ENCODE measurements around the gene THAP2. TPM values are rescaled to one million over a fixed set of nuclear protein-coding genes. Genes with fewer than 3 reads are reported as not detected.

The THAP2 gene
- total RNA-seq, 1 donor from 2014 or later = 4.8 TPM

GRCh38 chr12:71704920-71705319 is 40.8 kb downstream of the THAP2 start:
- ATAC-seq = peak; percentile 39

GRCh38 chr12:71708658-71709057 is 44.6 kb downstream of the THAP2 start:
- peak; percentile 46 for ATAC-seq

- peak; percentile 98 for ATAC-seq
Observed at GRCh38 chr12:71710276-71711125, 46.4 kb downstream of the THAP2 start.

GRCh38 chr12:71718611-71719010 is 54.5 kb downstream of the THAP2 start:
- ATAC-seq = no peak

- peak; percentile 96 for ATAC-seq
Observed at GRCh38 chr12:71719647-71720370, 55.7 kb downstream of the THAP2 start.

GRCh38 chr12:71721783-71722505 is 57.8 kb downstream of the THAP2 start:
- no peak for ATAC-seq

- ATAC-seq = no peak
Observed at GRCh38 chr12:71725011-71725410, 60.9 kb downstream of the THAP2 start.

- no peak for ATAC-seq
Observed at GRCh38 chr12:71726548-71726947, 62.4 kb downstream of the THAP2 start.

GRCh38 chr12:71727958-71728357 is 63.9 kb downstream of the THAP2 start:
- ATAC-seq = no peak

Other genes starting within 250 kb of the THAP2 start
- not detected for gene LGR5, start 224.5 kb upstream of the THAP2 start, total RNA-seq
- gene ZFC3H1, start 453 bp upstream of the THAP2 start, total RNA-seq = 29.0 TPM
- gene TMEM19, start 21.8 kb downstream of the THAP2 start, total RNA-seq = 51.2 TPM
- gene RAB21, start 90.6 kb downstream of the THAP2 start, total RNA-seq = 60.7 TPM
- gene TBC1D15, start 175.5 kb downstream of the THAP2 start, total RNA-seq = 17.7 TPM

Data from esophagus mucosa (tissue), 1 donor.